RCC 7860 (cell line): ENCODE results near the gene ARPC1A.
"Not testable (repeated sequence)": the region's sequence is repeated elsewhere in the genome, so short reads cannot be mapped to it uniquely, and the experiment has no call there.

Experiments
- DNase-seq: peaks from one replicate; pipeline ENCODE4 v3.0.0-alpha.2; 2015; ENCODE audit warnings: low spot score
- FAIRE-seq: peaks from 2 replicates; lab custom pipeline; 2012; peaks lifted over from hg19 to GRCh38; lab: Jason Lieb, UNC

The ARPC1A gene

DNA sequence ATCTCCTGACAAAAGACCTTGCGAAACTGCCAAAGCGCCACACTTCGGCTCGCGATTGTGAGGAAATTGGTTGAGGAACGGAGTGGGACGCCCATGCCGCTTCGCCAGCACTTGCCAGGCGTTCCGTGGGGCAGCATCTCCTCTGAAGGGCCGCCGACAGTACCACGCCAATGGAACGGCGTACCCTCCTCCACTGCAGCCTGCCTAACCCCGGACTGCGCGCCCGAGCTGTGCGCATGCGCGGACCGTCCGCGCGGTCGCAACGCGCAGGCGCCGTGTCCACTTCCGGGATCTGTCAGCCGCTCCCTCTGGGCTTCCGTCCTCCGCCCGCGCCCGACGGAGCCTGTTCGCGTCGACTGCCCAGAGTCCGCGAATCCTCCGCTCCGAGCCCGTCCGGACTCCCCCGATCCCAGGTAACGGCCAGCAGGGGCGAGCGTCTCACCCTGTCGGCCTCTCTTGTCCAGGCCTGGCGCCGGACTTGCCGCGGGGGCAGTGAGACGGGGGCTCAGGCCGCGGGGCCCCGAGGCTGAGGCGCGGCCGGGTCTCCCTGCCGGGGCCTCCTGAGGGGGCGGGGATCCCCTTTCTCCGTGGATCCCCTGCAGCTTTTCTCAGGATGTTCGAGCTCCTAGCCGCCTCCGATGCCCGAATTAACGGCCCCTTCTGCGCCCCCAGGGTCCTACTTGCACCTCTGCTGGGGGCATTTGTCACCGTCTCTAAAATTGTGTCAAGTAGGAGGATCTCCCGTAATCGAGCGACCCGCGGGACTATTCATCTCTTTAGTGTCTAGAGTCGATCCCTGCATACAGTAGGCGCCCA lies at the start of gene ARPC1A:
TSS of gene ARPC1A (plus strand) at position 307 of the 816 bp plus-strand sequence. CDS start 7,456 bp downstream, outside the sequence.
- DNase-seq: peak; percentile 89
- no peak for FAIRE-seq

GRCh38 chr7:99278180-99278579 lies 47.5 kb upstream of the ARPC1A start:
- FAIRE-seq (no peak), DNase-seq (no peak)

GRCh38 chr7:99284165-99284564 lies 41.5 kb upstream of the ARPC1A start:
- FAIRE-seq, DNase-seq: not testable (repeated sequence)

DNA sequence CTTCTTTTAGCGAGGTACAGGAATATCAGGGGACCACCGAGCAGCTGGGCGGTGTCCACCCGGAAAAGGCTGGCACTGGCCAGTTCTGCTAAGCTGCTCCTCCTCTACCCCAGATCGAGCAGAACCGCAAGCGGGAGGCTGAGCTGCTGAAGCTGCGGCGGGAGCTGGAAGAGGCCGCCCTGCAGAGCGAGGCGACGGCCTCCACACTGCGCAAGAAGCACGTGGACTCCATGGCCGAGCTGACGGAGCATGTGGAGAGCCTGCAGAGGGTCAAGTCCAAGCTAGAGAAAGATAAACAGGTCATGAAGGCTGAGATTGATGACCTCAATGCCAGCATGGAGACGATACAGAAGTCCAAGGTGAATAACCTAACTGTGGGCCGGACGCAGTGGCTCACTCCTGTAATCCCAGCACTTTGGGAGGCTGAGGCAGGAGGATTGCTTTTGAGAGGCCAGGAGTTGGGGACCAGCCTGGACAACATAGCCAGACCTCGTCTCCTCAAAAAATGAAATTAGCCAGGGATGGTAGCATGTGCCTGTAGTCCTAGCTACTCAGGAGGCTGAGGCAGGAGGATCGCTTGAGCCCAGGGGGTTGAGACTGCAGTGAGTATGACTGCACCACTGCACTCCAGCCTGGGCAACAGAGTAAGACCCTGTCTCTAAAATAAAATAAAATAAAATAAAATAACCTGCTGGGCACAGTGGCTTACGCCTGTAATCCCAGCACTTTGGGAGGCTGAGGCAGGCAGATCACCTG lies 37.7 kb upstream of the ARPC1A start:
- FAIRE-seq (no peak), DNase-seq (no peak)

DNA sequence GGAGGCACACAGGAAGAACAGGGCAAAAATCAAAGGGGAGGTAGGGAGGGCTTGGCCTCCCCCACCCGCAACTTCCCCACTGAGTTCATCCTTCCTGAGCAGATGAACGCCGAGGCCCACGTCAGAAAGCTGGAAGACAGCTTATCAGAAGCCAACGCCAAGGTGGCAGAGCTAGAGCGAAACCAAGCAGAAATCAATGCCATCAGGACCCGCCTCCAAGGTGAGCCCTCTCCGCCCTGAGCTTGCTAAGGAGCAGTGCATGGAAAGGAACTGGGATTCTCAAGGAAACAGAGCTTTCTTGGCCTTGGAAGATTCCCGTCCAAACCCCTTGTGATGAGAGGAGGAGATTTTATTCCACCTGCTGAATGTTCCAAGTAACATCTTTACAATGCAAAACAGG lies 36.5 kb upstream of the ARPC1A start:
- no peak for FAIRE-seq
- DNase-seq: no peak

DNA sequence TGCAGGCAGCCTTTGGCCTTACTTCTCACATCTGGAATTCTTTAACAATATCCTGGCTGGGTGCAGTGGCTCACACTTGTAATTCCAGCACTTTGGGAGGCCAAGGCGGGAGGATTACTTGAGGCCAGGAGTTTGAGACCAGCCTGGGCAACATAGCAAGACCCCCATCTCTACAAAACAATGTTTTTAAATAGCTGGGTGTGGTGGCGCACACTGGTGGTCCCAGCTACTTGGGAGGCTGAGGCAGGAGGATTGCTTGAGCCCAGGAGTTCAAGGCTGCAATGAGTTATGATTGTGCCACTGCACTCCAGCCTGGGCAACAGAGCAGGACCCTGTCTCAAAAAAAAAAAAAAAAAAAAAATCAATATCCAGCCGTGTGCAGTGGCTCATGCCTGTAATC lies 35.5 kb upstream of the ARPC1A start:
- FAIRE-seq: not testable (repeated sequence)

GRCh38 chr7:99290980-99291607 lies 34.6 kb upstream of the ARPC1A start:
- FAIRE-seq (no peak), DNase-seq (no peak)

More for the DNA sequence above, 35.5 kb upstream of the ARPC1A start:
- not testable (repeated sequence) for DNase-seq

DNA sequence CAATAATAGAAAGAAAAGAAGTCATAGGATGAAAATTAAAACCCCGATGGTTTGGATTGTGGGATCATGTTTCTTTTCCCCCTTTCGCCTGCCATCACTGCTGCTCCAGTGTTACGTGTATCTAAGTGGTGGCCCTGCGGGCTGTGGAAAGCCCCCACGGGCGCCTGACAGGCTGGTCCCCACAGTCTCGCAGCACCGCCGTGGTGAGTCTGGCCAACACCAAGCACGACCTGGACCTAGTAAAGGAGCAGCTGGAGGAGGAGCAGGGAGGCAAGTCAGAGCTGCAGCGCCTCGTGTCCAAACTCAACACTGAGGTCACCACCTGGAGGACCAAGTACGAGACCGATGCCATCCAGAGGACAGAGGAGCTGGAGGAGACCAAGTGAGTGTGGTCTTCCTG lies 33.6 kb upstream of the ARPC1A start:
- FAIRE-seq (no peak), DNase-seq (no peak)

GRCh38 chr7:99293167-99293566 lies 32.5 kb upstream of the ARPC1A start:
- no peak for FAIRE-seq
- DNase-seq: no peak

- DNase-seq: no peak
- no peak for FAIRE-seq
These were observed 32.0 kb upstream of the ARPC1A start for GRCh38 chr7:99293650-99294049.

DNA sequence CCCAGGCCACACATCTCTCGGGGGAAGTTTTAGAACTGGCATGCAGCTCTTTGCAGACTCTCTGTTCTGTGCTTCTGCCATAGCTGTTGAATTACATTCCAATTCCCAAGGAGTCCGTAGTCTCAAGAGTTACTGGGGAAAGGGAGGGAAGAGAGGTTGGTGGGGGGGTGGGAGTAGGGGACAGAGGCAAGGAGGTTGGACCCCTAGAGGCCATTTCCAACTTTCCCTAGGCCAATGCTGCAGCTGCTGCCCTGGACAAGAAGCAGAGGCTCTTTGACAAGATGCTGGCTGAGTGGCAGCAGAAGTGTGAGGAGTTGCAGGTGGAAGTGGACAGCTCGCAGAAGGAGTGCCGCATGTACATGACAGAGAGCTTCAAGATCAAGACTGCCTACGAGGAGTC lies 29.2 kb upstream of the ARPC1A start:
- DNase-seq (no peak), FAIRE-seq (no peak)

- DNase-seq: no peak
- FAIRE-seq: no peak
These were observed 24.2 kb upstream of the ARPC1A start for GRCh38 chr7:99301496-99301895.

DNA sequence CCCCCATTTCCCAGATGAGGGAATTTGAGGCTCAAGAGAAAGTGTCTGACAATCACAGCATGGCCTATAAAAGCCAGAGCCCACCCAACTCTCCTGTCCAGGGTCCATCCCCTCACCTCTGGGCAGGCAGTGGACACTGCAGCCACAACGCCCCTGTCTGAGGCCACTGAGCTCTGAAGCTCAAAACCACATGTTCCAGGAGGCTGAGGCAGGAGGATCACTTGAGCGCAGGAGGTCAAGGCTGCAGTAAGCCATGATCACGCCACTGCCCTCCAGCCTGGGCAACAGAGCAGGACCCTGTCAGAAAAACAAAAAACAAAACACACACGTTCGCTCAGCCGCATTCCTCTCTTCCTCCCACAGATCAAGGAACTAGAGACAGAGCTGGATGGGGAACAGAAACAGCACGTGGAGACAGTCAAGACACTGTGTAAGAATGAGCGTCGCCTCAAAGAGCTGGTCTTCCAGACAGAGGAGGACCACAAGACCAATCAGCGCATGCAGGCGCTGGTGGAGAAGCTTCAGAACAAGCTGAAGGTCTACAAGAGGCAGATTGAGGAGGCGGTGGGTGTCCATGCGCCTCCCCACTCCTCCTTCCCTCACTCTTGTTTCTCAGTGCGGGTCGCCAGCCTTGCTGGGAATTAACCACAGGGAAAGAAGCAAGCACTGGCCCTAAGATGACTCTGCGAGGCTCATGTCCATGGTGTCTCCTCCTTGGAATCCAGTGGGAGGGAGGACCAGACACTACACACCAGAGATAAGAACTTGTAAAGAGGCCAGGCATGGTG lies 20.0 kb upstream of the ARPC1A start:
- no peak for DNase-seq

DNA sequence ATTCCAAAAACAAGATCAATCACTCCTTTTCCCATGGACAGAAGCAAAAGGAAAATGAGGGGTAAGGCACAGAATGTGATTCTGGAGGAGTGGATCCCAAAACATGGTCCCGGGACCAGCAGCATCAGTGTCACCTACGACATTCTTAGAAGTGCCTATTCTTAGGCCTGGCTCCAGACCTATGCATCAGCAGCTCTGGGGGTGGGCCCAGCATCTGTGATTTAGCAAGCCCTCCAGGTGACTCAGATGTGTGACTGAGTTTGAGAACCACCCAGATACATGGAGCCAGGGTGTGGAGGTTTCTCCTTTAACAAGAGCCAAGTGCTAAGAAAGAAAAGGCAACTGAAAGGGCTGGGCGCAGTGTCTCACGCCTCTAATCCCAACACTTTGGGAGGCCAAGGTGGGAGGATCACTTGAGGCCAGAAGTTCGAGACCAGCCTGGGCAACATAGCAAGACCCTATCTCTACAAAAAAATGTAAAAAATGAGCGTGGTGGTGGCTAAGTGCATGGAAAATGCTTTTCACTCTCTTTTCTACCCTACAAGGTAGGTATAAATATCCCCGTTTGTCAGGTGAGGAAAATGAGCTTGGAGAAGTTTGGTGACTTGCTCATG lies 17.1 kb upstream of the ARPC1A start:
- FAIRE-seq: no peak
- DNase-seq: no peak

More for the DNA sequence above, 20.0 kb upstream of the ARPC1A start:
- no peak for FAIRE-seq

GRCh38 chr7:99309111-99309510 lies 16.6 kb upstream of the ARPC1A start:
- DNase-seq: no peak
- no peak for FAIRE-seq

DNA sequence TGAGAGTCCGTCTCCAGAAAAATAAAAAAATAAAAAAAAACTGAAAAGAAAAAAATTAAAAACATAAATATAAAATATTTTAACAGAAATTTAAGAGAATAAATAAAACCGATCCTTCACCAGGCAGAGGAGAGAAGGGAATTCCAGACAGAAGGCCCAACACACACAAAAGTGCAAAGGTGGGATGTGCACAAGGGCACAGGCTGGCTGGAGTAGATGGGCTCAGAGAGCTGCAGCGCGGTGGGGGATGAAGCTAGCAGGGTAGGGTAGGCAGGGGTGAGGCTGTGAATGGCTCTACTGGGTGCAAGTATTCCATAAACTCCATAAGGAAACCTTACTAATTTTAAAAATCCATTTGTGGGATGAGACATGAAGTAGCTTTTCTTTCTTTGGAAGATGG lies 15.7 kb upstream of the ARPC1A start:
- FAIRE-seq: no peak

DNA sequence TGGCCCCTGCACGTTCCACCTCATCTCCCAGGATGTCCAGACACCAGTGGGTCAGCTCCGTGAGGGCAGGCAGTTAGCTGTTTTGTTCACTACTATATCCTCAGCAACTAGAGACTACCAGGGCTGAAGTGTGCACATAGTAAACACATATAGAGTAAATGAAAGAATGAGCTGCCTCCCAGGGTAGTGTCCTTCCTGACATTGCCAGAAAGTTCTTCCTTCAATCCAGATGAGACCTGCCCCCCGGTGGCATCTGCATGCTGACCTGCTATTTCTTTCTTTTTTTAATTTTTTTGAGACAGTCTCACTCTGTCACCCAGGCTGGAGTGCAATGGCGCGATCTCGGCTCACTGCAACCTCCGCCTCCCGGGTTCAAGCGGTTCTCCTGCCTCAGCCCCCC lies 14.0 kb upstream of the ARPC1A start:
- DNase-seq: no peak
- FAIRE-seq: no peak

More for the DNA sequence above, 15.7 kb upstream of the ARPC1A start:
- no peak for DNase-seq

DNA sequence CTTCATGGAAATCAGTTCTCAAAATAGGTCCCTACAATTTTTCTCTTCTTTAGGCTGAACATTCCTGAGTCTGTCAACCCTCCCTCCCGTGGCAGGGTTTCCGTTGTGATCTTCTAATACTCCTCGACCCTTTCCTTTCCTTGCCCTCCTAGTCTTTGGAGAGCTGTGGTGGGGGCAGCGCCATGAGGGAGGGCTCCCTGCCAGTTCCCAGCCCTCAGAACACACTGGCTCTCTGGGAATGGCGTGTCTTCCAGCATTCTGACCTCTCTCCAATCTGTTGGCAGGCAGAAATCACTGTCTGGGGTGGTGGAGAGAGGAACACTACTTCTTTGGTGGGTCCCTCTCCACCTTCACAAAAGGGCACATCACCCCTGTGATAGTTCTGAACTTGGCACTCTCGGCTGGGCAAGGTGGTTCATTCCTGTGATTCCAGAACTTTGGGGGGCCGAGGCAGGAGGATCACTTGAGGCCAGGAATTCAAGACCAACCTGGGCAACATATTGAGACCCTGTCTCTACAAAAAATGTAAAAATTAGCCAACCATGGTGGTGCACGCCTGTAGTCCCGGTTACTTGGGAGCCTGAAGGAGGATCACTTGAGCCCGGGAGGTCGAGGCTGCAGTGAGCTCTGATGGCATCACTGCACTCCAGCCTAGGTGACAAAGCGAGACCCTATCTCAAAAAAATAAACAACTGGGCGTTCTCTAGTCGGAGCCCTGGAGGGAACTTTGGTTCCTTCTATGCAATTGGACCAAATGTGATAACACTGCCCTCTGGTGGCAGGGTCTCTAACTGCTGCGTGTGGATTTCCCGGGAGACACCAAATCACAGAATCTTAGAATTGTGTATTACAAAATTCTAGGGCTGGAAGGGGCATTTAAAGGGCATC lies 13.1 kb upstream of the ARPC1A start:
- FAIRE-seq: peak; percentile 66

GRCh38 chr7:99313204-99313573 lies 12.5 kb upstream of the ARPC1A start:
- DNase-seq (no peak), FAIRE-seq (no peak)

More for the DNA sequence above, 13.1 kb upstream of the ARPC1A start:
- peak; percentile 41 for DNase-seq
